ENCODE data around the gene GSTM5. TPM values are rescaled to one million over a fixed set of nuclear protein-coding genes. Genes with fewer than 3 reads are reported as not detected.
A peak's percentile ranks its signal among the peaks of the same experiment; 100 is the strongest.

GSTM5 gene
- total RNA-seq, 1 donor from 2014 or later, result not detected

- H3K27me3 Mint-ChIP-seq (ENCODE audit: unreplicated experiment), result peaks cover 3% of the 10 kb centered on the region
- H3K4me3 Mint-ChIP-seq (ENCODE audit: unreplicated experiment), result no peak overlapping the region
- H3K9me3 Mint-ChIP-seq (ENCODE audit: unreplicated experiment), result no peaks in the 10 kb centered on the region
- no peaks in the 10 kb centered on the region for H3K4me1 Mint-ChIP-seq (ENCODE audit: unreplicated experiment)
- no peak overlapping the region for H3K27ac Mint-ChIP-seq (ENCODE audit: unreplicated experiment)
- H3K36me3 Mint-ChIP-seq (ENCODE audit: unreplicated experiment), result no peaks in the 10 kb centered on the region
- TF ChIP-seq CTCF (IDR thresholded peaks at IDR 0.05), result no peak
- peak; percentile 77 for DNase-seq (ENCODE audit: extremely low spot score, unreplicated experiment)
Observed at GRCh38 chr1:109761227-109762038, 49.4 kb downstream of the GSTM5 start.

GRCh38 chr1:109762039-109762585 is 50.1 kb downstream of the GSTM5 start:
- Mint-ChIP-seq H3K4me3 (ENCODE audit: unreplicated experiment) (no peak overlapping the region), H3K27me3 (ENCODE audit: unreplicated experiment) (peaks cover 3% of the 10 kb centered on the region), H3K4me1 (ENCODE audit: unreplicated experiment) (no peaks in the 10 kb centered on the region), H3K9me3 (ENCODE audit: unreplicated experiment) (no peaks in the 10 kb centered on the region), H3K36me3 (ENCODE audit: unreplicated experiment) (no peaks in the 10 kb centered on the region), H3K27ac (ENCODE audit: unreplicated experiment) (no peak overlapping the region)
- TF ChIP-seq CTCF (IDR thresholded peaks at IDR 0.05), result no peak
- DNase-seq (ENCODE audit: extremely low spot score, unreplicated experiment), result no peak

GRCh38 chr1:109762821-109763645 is 51.0 kb downstream of the GSTM5 start:
- Mint-ChIP-seq H3K4me3 (ENCODE audit: unreplicated experiment) (no peak overlapping the region), H3K27ac (ENCODE audit: unreplicated experiment) (no peak overlapping the region), H3K4me1 (ENCODE audit: unreplicated experiment) (no peaks in the 10 kb centered on the region), H3K9me3 (ENCODE audit: unreplicated experiment) (no peaks in the 10 kb centered on the region), H3K36me3 (ENCODE audit: unreplicated experiment) (no peaks in the 10 kb centered on the region), H3K27me3 (ENCODE audit: unreplicated experiment) (peaks cover 3% of the 10 kb centered on the region)
- no peak for TF ChIP-seq CTCF (IDR thresholded peaks at IDR 0.05)
- no peak for DNase-seq (ENCODE audit: extremely low spot score, unreplicated experiment)

- Mint-ChIP-seq H3K4me1 (ENCODE audit: unreplicated experiment) (no peaks in the 10 kb centered on the region), H3K36me3 (ENCODE audit: unreplicated experiment) (no peaks in the 10 kb centered on the region), H3K9me3 (ENCODE audit: unreplicated experiment) (no peaks in the 10 kb centered on the region), H3K4me3 (ENCODE audit: unreplicated experiment) (no peak within 1 kb of the TSS), H3K27ac (ENCODE audit: unreplicated experiment) (no peak within 1 kb of the TSS), H3K27me3 (ENCODE audit: unreplicated experiment) (peaks cover 3% of the 10 kb centered on the region)
- no peak for DNase-seq (ENCODE audit: extremely low spot score, unreplicated experiment)
- TF ChIP-seq CTCF (IDR thresholded peaks at IDR 0.05), result no peak
Observed at GRCh38 chr1:109763646-109764415, 51.8 kb downstream of the GSTM5 start, which contains the start of gene EPS8L3. Gene EPS8L3, minus strand, starts transcription at chr1:109763923. Its CDS starts 2,174 bp downstream, at chr1:109761749.

Measured in osteocyte (in vitro differentiated cells).